ENCODE results near the gene CCDC92.

CCDC92 gene

DNA sequence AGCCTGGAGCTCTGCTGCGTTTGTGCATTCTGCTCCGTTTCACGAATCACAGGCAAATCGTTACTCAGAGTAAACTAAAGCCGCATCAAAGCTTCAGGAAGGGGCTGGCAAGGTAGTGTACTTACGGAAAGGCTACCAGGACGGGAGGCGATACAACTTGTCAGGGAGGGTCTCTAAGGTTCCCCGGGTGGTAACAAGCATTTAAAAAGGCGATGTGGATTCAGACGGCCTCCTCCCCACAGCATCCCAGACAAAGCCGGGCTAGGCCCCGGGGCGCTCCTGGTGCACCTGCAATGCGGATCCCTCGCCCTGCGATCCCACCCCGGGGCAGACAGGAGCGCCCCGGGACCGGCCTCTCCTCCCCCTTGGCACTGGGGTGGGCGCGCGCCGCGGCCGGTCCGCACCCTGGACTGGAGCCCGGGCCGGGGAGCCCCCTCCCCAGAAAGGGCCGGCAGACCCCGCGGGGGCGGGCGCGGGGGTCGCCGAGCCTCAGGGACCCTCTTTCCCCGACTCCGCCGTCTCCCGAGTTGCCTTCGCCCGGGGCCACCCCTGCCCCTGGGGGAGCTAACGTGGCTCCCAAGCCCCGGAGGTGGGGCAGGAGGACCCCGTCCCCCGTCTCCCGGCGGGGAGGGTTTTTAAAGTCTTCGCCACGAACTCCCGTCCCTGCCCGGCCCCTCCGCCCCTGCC is 718 bp downstream of the CCDC92 start:
- Histone ChIP-seq H3K27ac (peak overlapping the region; percentile 98 to 99), H3K9me3 (no peaks in the 10 kb centered on the region), H3K27me3 (no peaks in the 10 kb centered on the region), H3K4me1 (peaks cover 0 to 40% (median 11%) of the 10 kb centered on the region in 4 donors), H3K4me3 (peak overlapping the region; percentile 98 to 99), H3K36me3 (no peaks in the 10 kb centered on the region)
- DNase-seq, result peak; percentile 23 to 70
- intact Hi-C loops (cut with DNase I; ENCODE audit: low total_unique reads), result no loop called here
- TF ChIP-seq, protein P1, sequence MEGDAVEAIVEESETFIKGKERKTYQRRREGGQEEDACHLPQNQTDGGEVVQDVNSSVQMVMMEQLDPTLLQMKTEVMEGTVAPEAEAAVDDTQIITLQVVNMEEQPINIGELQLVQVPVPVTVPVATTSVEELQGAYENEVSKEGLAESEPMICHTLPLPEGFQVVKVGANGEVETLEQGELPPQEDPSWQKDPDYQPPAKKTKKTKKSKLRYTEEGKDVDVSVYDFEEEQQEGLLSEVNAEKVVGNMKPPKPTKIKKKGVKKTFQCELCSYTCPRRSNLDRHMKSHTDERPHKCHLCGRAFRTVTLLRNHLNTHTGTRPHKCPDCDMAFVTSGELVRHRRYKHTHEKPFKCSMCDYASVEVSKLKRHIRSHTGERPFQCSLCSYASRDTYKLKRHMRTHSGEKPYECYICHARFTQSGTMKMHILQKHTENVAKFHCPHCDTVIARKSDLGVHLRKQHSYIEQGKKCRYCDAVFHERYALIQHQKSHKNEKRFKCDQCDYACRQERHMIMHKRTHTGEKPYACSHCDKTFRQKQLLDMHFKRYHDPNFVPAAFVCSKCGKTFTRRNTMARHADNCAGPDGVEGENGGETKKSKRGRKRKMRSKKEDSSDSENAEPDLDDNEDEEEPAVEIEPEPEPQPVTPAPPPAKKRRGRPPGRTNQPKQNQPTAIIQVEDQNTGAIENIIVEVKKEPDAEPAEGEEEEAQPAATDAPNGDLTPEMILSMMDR (IDR thresholded peaks at IDR 0.05), result no peak

DNA sequence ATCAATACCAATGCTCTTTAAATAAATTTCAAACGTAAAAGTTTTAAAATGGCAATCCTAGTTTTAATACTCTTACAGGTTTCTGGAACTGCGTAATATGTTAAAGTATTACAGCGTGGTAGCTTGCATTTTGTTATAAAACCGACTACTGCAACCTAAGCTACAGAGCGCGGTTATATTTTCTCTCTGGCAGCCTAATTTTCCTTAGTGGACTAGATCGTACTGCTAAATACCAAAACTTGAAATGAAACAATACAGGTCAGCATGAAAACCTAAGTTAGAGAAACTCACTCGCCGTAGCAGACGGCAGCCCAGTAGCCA is 1.2 kb downstream of the CCDC92 start:
- peak overlapping the region; percentile 98 to 99 for H3K27ac ChIP-seq
- no peaks in the 10 kb centered on the region for H3K27me3 ChIP-seq
- no peak for DNase-seq
- no peaks in the 10 kb centered on the region for H3K36me3 ChIP-seq
- peak overlapping the region; percentile 98 to 99 for H3K4me3 ChIP-seq
- intact Hi-C loops (cut with DNase I; ENCODE audit: low total_unique reads), result no loop called here
- TF ChIP-seq, protein P1 (IDR thresholded peaks at IDR 0.05), result no peak
- no peaks in the 10 kb centered on the region for H3K9me3 ChIP-seq
- peaks cover 0 to 40% (median 11%) of the 10 kb centered on the region in 4 donors for H3K4me1 ChIP-seq

DNA sequence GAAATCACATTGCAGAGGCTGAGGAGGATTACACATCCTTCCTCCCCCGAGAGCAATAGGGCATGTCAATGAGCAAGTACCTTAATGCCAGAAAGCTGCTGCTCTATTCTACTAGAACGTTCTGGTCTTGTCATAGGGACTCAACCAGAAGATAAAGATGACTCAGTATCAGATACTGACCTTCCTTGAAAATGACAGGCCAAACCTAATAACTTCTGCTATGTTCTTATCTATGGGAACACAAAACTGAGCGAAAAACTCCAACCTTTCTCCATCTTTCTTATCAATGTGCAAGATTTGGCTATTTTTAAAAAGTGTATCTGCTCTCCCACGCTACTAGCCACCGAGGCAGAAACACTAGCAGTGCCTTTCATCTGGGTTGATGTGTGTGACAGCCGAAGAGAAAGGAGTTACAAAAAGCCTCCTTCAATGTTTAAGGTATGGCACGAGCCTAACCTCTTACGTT is 5.5 kb downstream of the CCDC92 start:
- H3K36me3 ChIP-seq, result peaks cover 0 to 8% (median 0%) of the 10 kb centered on the region in 3 donors
- no peak for DNase-seq
- no peaks in the 10 kb centered on the region for H3K27me3 ChIP-seq
- intact Hi-C loops (cut with DNase I; ENCODE audit: low total_unique reads), result no loop called here
- no peaks in the 10 kb centered on the region for H3K9me3 ChIP-seq
- TF ChIP-seq, protein P1 (IDR thresholded peaks at IDR 0.05), result no peak
- peaks cover 0 to 32% (median 4%) of the 10 kb centered on the region in 4 donors for H3K4me1 ChIP-seq
- H3K27ac ChIP-seq, result no peak overlapping the region
- H3K4me3 ChIP-seq, result no peak overlapping the region

DNA sequence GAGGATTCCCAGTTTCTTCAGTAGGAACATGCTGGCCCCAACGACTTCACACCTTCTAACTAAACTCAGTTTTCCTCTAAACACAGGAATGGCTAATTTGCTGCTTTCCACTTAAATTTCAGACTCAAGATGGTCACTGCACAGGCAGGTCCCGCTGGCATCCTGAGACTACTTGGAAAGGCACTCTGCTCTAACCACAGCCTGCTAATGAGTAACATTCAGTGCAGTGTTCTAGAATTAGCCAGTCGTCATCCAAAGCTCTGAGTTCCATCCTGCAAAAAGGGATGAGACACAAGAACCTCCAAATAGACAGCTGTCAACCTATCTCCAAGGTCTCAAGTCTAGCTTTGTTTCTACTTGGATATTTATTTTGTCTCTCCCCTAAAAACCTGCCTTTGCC is 6.0 kb downstream of the CCDC92 start:
- TF ChIP-seq, protein P1 (IDR thresholded peaks at IDR 0.05), result no peak
- no peak for DNase-seq
- no peaks in the 10 kb centered on the region for H3K27me3 ChIP-seq
- H3K4me1 ChIP-seq, result peaks cover 0 to 32% (median 4%) of the 10 kb centered on the region in 4 donors
- H3K27ac ChIP-seq, result no peak overlapping the region
- intact Hi-C loops (cut with DNase I; ENCODE audit: low total_unique reads), result no loop called here
- no peaks in the 10 kb centered on the region for H3K9me3 ChIP-seq
- peaks cover 0 to 8% (median 0%) of the 10 kb centered on the region in 3 donors for H3K36me3 ChIP-seq
- H3K4me3 ChIP-seq, result no peak overlapping the region

DNA sequence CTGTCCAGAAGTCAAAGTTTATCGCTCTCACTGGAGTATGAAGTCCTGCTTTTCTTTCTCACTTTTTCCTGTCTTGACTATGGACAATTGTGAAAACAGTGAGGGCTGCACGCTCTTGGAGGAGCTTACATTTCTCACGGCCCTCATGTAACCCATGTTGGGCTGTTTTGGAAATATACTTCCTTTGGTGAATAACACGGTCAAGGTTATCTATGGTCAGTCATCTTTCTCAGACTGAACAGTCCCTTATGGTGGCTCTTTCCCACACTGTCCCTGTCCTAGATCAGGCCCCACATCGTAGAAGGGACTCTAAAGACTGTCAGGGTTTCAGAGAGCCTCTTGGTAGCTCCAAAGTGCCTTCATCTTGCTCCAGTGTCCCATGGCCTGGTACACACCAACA is 7.2 kb downstream of the CCDC92 start:
- Histone ChIP-seq H3K27ac (no peak overlapping the region), H3K27me3 (no peaks in the 10 kb centered on the region), H3K9me3 (no peaks in the 10 kb centered on the region), H3K4me1 (peaks cover 0 to 22% (median 4%) of the 10 kb centered on the region in 4 donors), H3K4me3 (no peak overlapping the region), H3K36me3 (peaks cover 0 to 8% (median 0%) of the 10 kb centered on the region in 3 donors)
- TF ChIP-seq, protein P1 (IDR thresholded peaks at IDR 0.05), result no peak
- DNase-seq, result no peak
- intact Hi-C loops (cut with DNase I; ENCODE audit: low total_unique reads), result no loop called here
